ENCODE measurements around the gene RXRG.

RXRG gene

DNA sequence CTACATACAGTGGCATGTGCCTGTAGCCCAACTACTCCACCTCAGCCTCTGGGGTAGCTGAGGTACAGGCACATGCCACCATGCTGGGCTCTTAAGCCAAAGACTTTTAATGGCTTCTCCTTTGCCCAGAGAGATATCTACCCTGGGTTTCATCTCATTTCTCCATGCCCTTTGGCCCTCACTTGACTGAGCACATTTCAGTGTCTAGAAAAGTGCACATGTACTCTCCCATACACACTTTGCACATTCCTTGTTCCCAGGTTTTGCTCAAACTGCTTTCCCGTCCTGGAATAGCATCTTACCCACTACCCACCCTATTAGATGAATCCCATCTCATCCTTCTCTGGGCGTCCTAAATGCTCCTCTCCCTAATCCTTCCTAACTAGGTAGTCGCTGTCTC lies 10.2 kb upstream of the RXRG start:
- TF ChIP-seq, protein P1, sequence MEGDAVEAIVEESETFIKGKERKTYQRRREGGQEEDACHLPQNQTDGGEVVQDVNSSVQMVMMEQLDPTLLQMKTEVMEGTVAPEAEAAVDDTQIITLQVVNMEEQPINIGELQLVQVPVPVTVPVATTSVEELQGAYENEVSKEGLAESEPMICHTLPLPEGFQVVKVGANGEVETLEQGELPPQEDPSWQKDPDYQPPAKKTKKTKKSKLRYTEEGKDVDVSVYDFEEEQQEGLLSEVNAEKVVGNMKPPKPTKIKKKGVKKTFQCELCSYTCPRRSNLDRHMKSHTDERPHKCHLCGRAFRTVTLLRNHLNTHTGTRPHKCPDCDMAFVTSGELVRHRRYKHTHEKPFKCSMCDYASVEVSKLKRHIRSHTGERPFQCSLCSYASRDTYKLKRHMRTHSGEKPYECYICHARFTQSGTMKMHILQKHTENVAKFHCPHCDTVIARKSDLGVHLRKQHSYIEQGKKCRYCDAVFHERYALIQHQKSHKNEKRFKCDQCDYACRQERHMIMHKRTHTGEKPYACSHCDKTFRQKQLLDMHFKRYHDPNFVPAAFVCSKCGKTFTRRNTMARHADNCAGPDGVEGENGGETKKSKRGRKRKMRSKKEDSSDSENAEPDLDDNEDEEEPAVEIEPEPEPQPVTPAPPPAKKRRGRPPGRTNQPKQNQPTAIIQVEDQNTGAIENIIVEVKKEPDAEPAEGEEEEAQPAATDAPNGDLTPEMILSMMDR (IDR thresholded peaks at IDR 0.05; ENCODE audit: extremely low read depth, insufficient read depth, missing control alignments): no peak
- DNase-seq (ENCODE audit: low spot score): no peak
- in situ Hi-C loops (cut with MboI; ENCODE audit: low pct_unique_long_range_greater_than_20kb, low sequenced_read_pairs, unreplicated experiment): no loop called here

DNA sequence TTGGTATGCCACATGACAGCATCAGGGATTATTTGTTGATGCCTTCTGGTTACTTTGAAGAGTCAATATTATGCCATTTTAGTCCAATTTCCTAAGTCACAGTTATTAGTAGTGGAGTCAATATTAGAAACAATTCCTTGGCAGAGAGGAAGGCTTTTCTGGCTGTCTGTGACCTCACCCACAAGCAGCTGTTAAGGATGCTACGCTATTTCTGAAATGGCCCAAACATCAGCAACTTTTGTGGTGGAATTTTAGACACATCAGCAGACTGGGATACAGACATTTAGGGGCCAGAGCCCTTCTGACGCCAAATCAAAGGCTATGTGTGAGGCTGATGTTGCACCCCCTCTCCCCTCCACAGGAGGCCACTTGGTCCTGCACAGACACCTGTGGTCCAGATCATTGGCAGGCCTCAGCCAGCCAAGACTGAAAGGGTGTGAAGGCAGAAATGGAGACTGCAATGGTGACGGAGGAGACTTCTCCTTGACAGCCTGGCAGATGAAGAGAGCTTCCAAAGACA lies 9.2 kb upstream of the RXRG start:
- in situ Hi-C loops (cut with MboI; ENCODE audit: low pct_unique_long_range_greater_than_20kb, low sequenced_read_pairs, unreplicated experiment): no loop called here
- TF ChIP-seq, protein P1 (IDR thresholded peaks at IDR 0.05; ENCODE audit: extremely low read depth, insufficient read depth, missing control alignments): no peak
- DNase-seq (ENCODE audit: low spot score): no peak

DNA sequence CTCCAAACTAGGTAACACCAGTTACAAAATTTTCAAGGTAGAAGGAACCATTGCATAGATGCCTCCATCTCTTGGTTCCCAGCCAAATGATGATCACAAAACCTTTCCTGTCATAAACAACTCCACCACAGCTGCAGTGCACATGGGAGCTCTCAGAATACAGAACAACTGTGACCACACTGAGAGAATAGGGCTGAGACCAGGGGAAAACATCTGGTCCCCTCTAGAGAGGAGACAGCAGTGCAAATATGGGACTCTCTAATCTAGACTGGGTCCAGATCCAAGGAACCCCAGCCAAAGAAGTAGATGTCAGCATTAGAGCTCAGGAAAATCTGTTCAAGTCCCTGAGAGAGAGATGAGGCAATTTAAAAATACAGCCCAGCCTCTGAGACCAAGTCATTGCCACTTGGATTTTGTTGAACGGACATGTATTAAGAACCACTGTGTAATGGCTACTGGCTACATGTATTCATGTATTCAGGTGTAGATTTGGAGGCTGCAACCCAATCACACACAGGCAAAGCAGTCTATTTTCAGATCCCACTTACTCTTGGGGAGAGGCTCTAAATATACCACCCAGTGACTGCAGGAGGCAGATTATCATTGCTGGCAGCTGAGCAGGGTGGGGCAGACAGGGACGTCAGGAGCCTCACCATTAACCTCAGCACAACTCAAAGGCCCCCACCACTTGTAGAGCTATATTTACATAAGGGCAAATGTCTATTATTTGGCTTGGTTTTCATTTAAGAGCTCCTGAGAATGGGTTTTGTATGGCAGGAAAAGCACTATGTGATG lies 7.6 kb upstream of the RXRG start:
- no peak for DNase-seq (ENCODE audit: low spot score)
- TF ChIP-seq, protein P1 (IDR thresholded peaks at IDR 0.05; ENCODE audit: extremely low read depth, insufficient read depth, missing control alignments): no peak
- in situ Hi-C loops (cut with MboI; ENCODE audit: low pct_unique_long_range_greater_than_20kb, low sequenced_read_pairs, unreplicated experiment): no loop called here

DNA sequence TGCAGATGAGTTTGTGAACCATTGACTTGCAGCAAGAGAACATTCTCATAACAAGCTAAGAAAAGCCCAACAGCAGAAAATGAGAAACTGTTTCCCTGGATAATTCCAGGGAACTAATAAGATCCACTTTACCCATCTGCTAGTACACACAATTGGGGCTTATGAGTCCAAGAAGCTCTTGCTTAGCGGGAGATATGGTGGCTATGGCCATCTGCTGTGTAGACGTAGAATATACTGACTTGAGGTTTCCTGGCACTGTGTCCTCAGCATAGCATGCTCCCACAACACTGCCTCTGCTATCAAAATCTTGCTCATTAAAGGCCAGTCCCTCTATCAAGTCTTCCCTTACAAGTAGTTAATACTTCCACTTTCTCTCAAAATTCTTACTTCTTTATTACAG lies 6.8 kb upstream of the RXRG start:
- no peak for DNase-seq (ENCODE audit: low spot score)
- in situ Hi-C loops (cut with MboI; ENCODE audit: low pct_unique_long_range_greater_than_20kb, low sequenced_read_pairs, unreplicated experiment): no loop called here
- TF ChIP-seq, protein P1 (IDR thresholded peaks at IDR 0.05; ENCODE audit: extremely low read depth, insufficient read depth, missing control alignments): no peak

DNA sequence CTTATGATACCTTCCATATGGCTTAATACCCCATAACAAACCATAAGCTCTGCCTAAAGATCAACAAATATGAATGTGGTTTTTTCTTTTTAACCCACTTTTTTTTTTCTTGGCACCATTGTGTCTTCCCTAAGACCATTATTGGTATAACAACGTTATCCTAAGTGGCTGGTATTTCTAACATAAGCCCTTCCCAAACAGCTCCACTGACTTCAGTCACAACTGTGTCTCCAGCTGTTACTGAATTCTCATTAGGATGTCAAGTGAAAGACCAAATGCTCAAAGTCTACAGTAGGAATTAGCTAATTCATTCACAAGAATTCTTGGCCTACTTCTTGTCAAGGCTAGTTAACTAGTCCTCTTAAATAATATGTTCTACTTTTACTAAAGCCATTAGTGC lies 4.2 kb upstream of the RXRG start:
- in situ Hi-C loops (cut with MboI; ENCODE audit: low pct_unique_long_range_greater_than_20kb, low sequenced_read_pairs, unreplicated experiment): no loop called here
- TF ChIP-seq, protein P1 (IDR thresholded peaks at IDR 0.05; ENCODE audit: extremely low read depth, insufficient read depth, missing control alignments): no peak
- DNase-seq (ENCODE audit: low spot score): no peak

DNA sequence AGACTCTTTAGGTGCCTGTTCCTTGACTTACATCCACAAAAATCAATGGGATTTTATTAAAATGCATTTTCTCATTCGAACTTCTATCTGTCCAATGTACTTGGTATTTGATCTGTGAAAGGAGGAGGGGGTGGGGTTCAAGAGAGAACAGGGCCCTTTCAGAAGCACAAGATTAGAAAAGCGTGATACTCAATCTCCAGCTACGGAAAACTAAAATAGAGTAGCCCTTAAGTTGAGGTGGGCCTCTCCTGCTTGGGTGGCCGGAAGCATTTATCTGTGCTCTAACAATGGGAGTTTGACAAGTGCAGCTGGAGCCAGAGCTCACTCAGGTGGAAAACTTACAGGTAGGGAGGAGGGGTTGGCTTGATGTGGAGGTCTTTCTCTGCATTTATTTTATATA lies 462 bp upstream of the RXRG start:
- in situ Hi-C loops (cut with MboI; ENCODE audit: low pct_unique_long_range_greater_than_20kb, low sequenced_read_pairs, unreplicated experiment): no loop called here
- TF ChIP-seq, protein P1 (IDR thresholded peaks at IDR 0.05; ENCODE audit: extremely low read depth, insufficient read depth, missing control alignments): no peak

More for the DNA sequence above, 462 bp upstream of the RXRG start:
- DNase-seq (ENCODE audit: low spot score): no peak

All from GM13977 (cell line).